Measurements from ENCODE around the gene CSRP1. TPM values are rescaled to one million over a fixed set of nuclear protein-coding genes. Genes with fewer than 3 reads are reported as not detected.
"Not testable (repeated sequence)": the region's sequence is repeated elsewhere in the genome, so short reads cannot be mapped to it uniquely, and the experiment has no call there.

CSRP1 gene
- total RNA-seq, 1 donor from 2014 or later, result 62.9 TPM

DNA sequence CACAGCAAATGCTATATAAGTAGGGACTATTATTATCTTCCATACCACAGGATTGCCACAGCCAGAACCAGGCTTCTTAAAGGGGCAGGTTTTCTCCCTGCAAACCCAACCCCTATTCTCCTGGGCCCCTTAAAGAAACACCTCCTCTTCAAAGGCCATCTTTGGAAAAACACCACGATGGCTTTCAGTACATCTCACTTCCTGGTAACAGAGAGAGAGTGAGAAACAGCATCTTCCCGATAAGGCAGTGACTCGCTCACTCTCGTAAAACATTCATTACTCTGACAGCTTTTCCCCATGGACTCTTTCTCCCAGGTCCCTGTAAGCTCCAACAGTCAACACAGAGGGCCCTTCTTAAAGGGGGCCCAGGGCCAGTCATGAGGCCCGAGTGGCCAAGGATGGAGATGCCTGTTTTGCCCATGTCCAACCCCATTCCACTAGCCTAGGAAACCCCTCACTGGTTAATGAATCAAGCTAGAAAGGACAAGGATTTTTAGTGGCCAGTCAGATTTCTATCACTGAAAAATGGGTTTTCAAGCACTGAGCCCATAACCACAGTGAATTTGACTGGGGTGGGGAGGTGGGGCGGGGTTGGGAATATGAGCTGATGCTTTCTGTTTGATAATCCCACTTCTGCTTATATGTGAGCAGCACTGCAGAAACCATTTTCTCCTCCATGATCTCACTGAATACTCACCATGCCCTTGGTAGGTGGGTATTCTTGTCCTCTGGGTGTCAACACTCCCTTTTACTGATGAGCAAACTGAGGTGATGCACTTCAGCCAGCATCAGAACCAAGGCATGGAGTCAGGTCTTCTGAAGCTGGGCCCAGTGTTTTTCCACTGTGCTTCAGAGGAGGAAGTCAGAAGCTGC is 28.4 kb upstream of the CSRP1 start:
- peaks cover 34% of the 10 kb centered on the region for H3K27me3 Mint-ChIP-seq (ENCODE audit: low read depth)
- no peaks in the 10 kb centered on the region for H3K9me3 Mint-ChIP-seq
- H3K4me3 Mint-ChIP-seq (ENCODE audit: low read depth), result no peak overlapping the region
- H3K4me1 Mint-ChIP-seq (ENCODE audit: low read depth), result peaks cover 10% of the 10 kb centered on the region
- H3K27ac Mint-ChIP-seq, result no peak overlapping the region
- no peak for DNase-seq (ENCODE audit: low spot score)
- peaks cover 5% of the 10 kb centered on the region for H3K36me3 Mint-ChIP-seq (ENCODE audit: low read depth)
- intact Hi-C loops (cut with micrococcal nuclease), result no loop called here

DNA sequence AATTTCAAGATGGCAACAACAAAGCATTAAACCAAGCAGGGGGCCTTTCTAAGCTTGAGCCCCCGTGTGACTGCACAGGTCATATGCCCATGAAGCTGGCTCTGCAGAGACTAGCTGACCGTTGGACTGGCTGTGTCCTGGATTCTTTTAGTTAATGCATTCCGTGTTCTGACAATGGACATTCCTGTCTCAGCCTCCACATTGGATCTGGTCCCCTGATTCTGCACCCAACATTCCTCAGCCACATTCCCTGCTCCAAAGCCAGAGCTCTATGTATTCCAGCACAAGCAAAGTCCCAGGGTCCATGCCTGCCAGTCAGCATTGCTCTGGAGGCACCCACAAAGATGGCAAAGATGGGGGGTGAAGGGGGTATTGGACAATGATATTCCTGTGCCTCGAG is 26.9 kb upstream of the CSRP1 start:
- intact Hi-C loops (cut with micrococcal nuclease), result no loop called here
- Mint-ChIP-seq H3K36me3 (ENCODE audit: low read depth) (peaks cover 5% of the 10 kb centered on the region), H3K4me3 (ENCODE audit: low read depth) (no peak overlapping the region)

DNA sequence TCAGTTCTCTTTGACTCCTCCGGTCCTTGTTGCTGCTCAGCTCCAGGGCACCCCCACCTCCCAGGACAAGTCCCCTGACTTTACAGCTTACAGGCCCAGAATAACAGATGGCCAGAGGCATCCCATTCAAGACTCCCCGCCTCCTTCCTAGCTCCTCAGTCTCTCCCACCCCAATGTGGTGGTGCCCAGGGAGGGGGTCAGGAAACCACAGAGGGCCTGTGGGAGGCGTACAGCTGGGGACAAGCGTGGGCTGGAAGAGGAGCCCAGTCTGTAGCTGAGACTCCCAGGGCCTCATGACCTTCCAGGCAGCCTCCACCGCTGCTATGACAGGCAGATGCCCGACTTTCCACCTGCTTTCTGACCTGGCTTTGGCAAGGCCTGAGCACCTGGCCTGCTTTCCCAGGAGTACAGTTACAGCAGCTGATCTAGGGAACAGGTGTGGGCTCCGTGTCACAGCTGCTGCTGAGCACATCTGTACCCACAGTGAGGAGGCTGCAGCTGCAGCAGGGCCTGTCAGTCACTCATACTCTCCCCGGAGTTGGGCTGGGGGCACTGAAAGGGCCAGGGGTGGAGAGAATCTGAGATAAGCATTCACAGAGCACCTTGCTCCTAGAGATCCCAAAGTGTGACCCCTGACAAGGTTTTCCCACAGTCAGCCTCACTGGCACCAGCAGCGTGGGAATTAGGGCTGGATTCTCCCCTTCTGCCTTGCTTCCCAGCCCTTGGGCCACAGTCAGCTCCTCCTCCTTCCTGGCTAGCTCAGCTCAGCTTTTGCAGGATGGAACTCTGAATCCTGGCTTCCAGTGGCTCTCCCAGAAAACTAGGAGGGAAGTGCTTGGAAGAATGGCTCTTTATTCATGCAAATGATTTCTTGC is 24.9 kb upstream of the CSRP1 start:
- intact Hi-C loops (cut with micrococcal nuclease), result no loop called here
- no peak for DNase-seq (ENCODE audit: low spot score)
- Mint-ChIP-seq H3K27me3 (ENCODE audit: low read depth) (peaks cover 6% of the 10 kb centered on the region), H3K9me3 (no peaks in the 10 kb centered on the region), H3K36me3 (ENCODE audit: low read depth) (peaks cover 5% of the 10 kb centered on the region), H3K4me1 (ENCODE audit: low read depth) (peaks cover 6% of the 10 kb centered on the region), H3K4me3 (ENCODE audit: low read depth) (no peak overlapping the region), H3K27ac (no peak overlapping the region)

More for the DNA sequence above, 26.9 kb upstream of the CSRP1 start:
- H3K9me3 Mint-ChIP-seq, result no peaks in the 10 kb centered on the region
- peaks cover 10% of the 10 kb centered on the region for H3K4me1 Mint-ChIP-seq (ENCODE audit: low read depth)
- no peak overlapping the region for H3K27ac Mint-ChIP-seq
- DNase-seq (ENCODE audit: low spot score), result no peak
- H3K27me3 Mint-ChIP-seq (ENCODE audit: low read depth), result peaks cover 24% of the 10 kb centered on the region

DNA sequence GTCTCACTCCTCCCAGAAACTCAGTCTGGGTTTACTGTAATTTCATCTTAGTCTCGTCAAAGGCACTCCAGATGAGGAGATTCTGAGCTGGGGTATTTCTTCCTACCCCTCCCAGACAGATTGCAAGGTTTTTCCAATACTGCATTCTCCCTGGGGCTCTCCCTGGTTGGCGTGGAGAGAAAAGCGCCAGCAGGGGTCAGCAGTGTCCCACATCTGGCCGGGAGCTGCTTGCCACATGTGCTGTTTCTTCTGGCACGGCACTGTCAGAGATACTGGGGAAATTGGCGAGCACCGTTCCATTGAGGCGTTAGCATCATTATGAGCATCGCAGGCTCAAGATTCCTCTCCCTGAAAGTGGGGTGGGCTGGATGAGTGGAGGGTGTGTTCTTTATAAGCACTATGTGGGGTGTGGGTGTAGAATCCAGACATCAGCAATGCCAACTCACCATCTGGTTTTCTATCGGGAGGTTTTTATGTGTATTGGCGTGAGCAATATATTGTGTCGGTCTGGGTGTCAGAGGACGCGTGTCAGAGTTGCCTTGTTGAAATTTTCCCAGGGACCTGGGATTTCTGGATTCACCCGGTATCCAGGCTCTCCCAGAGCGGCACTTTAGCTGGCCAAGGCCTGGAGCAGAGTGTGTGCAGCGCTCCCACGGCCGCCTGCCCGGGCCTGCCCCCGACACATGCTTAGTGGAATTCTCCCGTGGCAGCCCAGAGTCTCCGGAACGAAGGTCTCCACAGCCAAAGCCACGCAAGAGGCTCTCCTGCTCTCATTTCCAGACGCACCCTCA is 24.0 kb upstream of the CSRP1 start:
- intact Hi-C loops (cut with micrococcal nuclease), result loop anchor here (1.0 kb wide), 1 partner anchor 173 kb away; no protein-coding TSS in a partner anchor
- Mint-ChIP-seq H3K4me1 (ENCODE audit: low read depth) (peaks cover 4% of the 10 kb centered on the region), H3K27me3 (ENCODE audit: low read depth) (no peaks in the 10 kb centered on the region), H3K36me3 (ENCODE audit: low read depth) (peaks cover 5% of the 10 kb centered on the region), H3K9me3 (no peaks in the 10 kb centered on the region), H3K4me3 (ENCODE audit: low read depth) (no peak overlapping the region), H3K27ac (no peak overlapping the region)
- DNase-seq (ENCODE audit: low spot score), result no peak

DNA sequence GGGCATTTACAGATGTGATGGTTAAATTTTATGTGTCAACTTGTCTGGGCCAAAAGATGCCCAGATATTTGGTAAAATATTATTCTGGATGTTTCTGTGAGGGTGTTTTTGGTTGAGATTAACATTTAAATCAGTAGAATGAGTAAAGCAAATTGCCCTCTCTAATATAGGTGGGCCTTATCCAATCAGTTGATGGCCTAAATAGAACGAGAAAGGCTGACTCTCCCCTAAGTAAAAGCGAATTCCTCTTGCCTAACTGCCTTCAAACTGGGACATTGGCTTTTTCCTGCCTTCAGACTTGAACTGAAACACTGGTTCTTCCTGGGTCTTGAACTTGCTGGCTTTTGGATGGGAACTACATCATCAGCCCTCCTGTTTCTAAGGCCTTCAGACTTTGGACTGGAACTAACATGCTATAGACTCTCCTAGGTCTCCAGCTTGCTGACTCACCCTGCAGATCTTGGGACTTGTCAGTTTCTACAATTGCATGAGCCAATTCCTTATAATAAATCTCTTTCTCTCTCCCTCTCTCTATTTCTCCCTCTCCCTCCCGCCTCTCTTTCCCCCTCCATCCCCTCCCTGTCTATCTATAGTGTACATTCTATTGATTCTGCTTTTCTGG is 21.8 kb upstream of the CSRP1 start:
- Mint-ChIP-seq H3K27ac (no peak overlapping the region), H3K9me3 (peaks cover 3% of the 10 kb centered on the region), H3K36me3 (ENCODE audit: low read depth) (peaks cover 17% of the 10 kb centered on the region), H3K27me3 (ENCODE audit: low read depth) (no peaks in the 10 kb centered on the region), H3K4me1 (ENCODE audit: low read depth) (peaks cover 2% of the 10 kb centered on the region), H3K4me3 (ENCODE audit: low read depth) (no peak overlapping the region)
- intact Hi-C loops (cut with micrococcal nuclease), result no loop called here
- DNase-seq (ENCODE audit: low spot score), result no peak

DNA sequence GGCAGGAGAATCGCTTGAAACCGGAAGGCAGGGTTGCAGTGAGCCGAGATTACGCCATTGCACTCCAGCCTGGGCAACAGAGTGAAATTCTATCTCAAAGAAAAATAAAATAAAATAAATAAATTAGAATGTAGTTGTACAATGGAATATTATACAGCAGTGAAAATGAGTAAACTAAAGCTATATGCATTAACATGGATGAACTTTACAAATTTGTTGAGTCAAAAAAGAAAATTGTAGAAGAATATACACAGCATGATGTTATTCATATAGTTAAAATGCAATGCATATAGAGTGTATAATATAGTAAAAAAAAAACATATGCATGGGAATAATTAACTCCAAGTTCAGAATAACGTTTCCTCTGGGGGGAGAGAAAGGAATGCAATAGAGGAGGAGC is 21.0 kb upstream of the CSRP1 start:
- H3K36me3 Mint-ChIP-seq (ENCODE audit: low read depth), result peaks cover 16% of the 10 kb centered on the region
- DNase-seq (ENCODE audit: low spot score), result no peak
- peaks cover 2% of the 10 kb centered on the region for H3K4me1 Mint-ChIP-seq (ENCODE audit: low read depth)
- no peak overlapping the region for H3K4me3 Mint-ChIP-seq (ENCODE audit: low read depth)
- intact Hi-C loops (cut with micrococcal nuclease), result no loop called here
- no peak overlapping the region for H3K27ac Mint-ChIP-seq
- H3K9me3 Mint-ChIP-seq, result peaks cover 3% of the 10 kb centered on the region
- no peaks in the 10 kb centered on the region for H3K27me3 Mint-ChIP-seq (ENCODE audit: low read depth)

DNA sequence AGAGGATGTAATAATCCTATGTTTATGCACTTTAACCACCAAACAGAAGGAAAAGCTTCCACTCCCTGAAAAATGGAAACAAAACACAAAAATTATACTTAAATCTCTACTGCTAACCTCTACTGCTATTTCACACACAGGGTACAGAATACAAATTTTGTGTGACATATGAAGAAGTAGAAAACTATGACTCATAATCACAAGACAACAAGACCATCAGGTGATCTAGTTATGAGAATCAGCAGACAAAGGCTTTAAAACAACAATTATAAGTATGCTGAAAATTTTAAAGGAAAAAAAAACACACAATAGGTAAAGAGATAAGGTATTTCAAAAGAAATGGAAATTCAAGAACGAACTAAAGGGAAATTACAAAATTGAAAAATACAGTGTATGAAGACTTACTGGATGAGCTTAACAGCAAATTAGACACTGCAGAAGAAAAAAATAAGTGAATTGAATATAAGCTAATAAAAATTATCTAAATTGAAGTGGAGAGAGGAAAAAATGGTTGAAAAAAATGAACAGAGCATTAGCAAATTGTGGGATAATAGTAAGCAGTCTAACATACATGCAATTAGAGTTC is 18.4 kb upstream of the CSRP1 start:
- intact Hi-C loops (cut with micrococcal nuclease), result no loop called here
- Mint-ChIP-seq H3K4me3 (ENCODE audit: low read depth) (no peak overlapping the region), H3K36me3 (ENCODE audit: low read depth) (peaks cover 23% of the 10 kb centered on the region), H3K9me3 (peaks cover 3% of the 10 kb centered on the region), H3K27ac (no peak overlapping the region), H3K27me3 (ENCODE audit: low read depth) (no peaks in the 10 kb centered on the region), H3K4me1 (ENCODE audit: low read depth) (no peaks in the 10 kb centered on the region)
- DNase-seq (ENCODE audit: low spot score), result no peak

DNA sequence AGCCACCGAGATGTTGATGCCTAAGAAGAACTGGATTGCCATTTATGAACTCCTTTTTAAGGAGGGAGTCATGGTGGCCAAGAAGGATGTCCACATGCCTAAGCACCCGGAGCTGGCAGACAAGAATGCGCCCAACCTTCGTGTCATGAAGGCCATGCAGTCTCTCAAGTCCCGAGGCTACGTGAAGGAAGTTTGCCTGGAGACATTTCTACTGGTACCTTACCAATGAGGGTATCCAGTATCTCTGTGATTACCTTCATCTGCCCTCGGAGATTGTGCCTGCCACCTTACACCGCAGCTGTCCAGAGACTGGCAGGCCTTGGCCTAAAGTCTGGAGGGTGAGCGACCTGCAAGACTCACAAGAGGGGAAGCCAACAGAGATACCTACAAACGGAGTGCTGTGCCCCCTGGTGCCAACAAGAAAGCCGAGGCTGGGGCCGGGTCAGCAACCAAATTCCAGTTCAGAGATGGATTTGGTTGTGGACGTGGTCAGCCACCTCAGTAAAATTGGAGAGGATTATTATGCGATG is 13.2 kb upstream of the CSRP1 start:
- H3K4me1 Mint-ChIP-seq (ENCODE audit: low read depth); H3K27me3 Mint-ChIP-seq (ENCODE audit: low read depth); H3K4me3 Mint-ChIP-seq (ENCODE audit: low read depth); H3K9me3 Mint-ChIP-seq; intact Hi-C loops (cut with micrococcal nuclease); DNase-seq (ENCODE audit: low spot score); H3K27ac Mint-ChIP-seq: not testable (repeated sequence)
- peaks cover 19% of the 10 kb centered on the region for H3K36me3 Mint-ChIP-seq (ENCODE audit: low read depth)

DNA sequence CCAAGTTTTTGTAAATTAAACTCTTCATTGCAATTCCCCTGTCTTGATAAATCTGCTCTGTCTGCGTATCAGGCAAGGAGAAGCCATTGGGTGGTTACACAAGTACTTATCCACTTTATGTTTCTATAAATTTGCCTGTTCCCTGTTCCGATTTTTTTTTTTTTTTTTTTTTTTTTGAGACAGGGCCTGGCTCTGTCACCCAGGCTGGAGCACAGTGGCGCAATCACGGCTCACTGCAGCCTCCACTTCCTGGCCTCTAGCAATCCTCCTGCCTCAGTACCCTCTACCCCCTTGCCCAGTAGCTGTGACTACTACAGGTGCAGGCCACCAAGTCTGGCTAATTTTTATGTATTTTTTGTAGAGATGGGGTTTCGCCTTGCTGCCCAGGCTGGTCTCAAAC is 11.1 kb upstream of the CSRP1 start:
- Mint-ChIP-seq H3K27ac (no peak overlapping the region), H3K4me3 (ENCODE audit: low read depth) (no peak overlapping the region), H3K27me3 (ENCODE audit: low read depth) (no peaks in the 10 kb centered on the region), H3K9me3 (no peaks in the 10 kb centered on the region), H3K36me3 (ENCODE audit: low read depth) (peaks cover 12% of the 10 kb centered on the region), H3K4me1 (ENCODE audit: low read depth) (peaks cover 10% of the 10 kb centered on the region)
- no peak for DNase-seq (ENCODE audit: low spot score)
- intact Hi-C loops (cut with micrococcal nuclease), result no loop called here

DNA sequence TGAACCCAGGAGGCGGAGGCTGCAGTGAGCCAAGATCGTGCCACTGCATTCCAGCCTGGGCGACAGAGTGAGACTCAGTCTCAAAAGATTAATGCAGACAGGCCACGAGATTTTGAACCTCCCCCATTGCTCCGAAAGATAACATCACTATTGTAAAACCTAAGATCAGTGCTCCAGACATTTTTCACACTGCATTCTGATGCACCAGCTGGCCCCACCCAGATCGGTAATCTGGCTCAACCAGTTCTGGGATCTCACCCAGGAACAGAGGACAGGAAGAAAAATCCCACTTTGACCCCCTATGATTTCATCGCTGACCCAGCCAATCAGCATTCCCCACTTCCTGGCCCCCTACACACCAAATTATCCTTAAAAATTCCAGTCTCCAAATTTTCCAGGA is 10.7 kb upstream of the CSRP1 start:
- no peak overlapping the region for H3K4me3 Mint-ChIP-seq (ENCODE audit: low read depth)
- H3K4me1 Mint-ChIP-seq (ENCODE audit: low read depth), result peaks cover 10% of the 10 kb centered on the region
- H3K27ac Mint-ChIP-seq, result no peak overlapping the region
- H3K27me3 Mint-ChIP-seq (ENCODE audit: low read depth), result no peaks in the 10 kb centered on the region
- peaks cover 11% of the 10 kb centered on the region for H3K36me3 Mint-ChIP-seq (ENCODE audit: low read depth)
- no peaks in the 10 kb centered on the region for H3K9me3 Mint-ChIP-seq
- no peak for DNase-seq (ENCODE audit: low spot score)
- intact Hi-C loops (cut with micrococcal nuclease), result no loop called here

DNA sequence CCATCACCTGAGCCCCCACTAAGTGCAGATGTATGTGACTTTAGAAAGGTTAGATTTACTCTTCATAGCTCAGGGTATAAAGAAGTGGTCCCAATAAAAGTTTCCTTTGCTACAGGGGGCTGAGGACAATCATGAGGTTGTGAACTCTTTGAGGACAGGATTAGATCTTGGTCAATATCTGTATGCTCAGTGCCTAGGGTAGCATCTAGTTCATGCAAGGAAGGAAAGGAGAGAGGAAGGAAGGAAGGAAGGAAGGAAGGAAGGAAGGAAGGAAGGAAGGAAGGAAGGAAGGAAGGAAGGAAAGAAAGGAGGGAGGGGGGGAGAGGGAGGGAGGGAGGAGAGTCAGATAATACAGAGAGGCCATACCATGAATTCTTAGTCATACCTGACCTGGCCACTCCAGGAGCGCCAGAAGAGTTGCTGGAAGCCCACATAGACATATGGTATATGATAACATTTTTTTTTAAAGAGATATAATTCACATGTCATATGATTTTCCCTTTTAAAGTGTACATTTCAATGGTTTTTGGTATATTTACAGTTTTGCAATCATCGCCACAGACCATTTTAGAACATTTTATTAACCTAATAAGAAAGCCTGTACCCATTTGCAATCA is 9.7 kb upstream of the CSRP1 start:
- peaks cover under 1% of the 10 kb centered on the region for H3K36me3 Mint-ChIP-seq (ENCODE audit: low read depth)

More for the DNA sequence above, 9.7 kb upstream of the CSRP1 start:
- DNase-seq (ENCODE audit: low spot score), result no peak
- H3K4me1 Mint-ChIP-seq (ENCODE audit: low read depth), result peaks cover 12% of the 10 kb centered on the region
- H3K4me3 Mint-ChIP-seq (ENCODE audit: low read depth), result no peak overlapping the region
- H3K27ac Mint-ChIP-seq, result no peak overlapping the region
- intact Hi-C loops (cut with micrococcal nuclease), result no loop called here
- no peaks in the 10 kb centered on the region for H3K9me3 Mint-ChIP-seq
- no peaks in the 10 kb centered on the region for H3K27me3 Mint-ChIP-seq (ENCODE audit: low read depth)

All from activated T-helper 2 cell treated with anti-CD3 and anti-CD28 coated beads, Interferon-gamma antibody, Interleukin-2, Interleukin-4, amounts not matched to agents 10 μg/mL and 5 μg/mL and 100 μg/mL, durations not matched to agents 14 hours and 24 hours and 36 hours (primary cell).